ENCODE results near the gene PXDN. TPM values are rescaled to one million over a fixed set of nuclear protein-coding genes. Genes with fewer than 3 reads are reported as not detected.

PXDN gene
- total and polyA plus RNA-seq, 3 experiments from 2014 or later = 0.39 to 3.3 (median 1.00) TPM

- Mint-ChIP-seq H3K4me3 (no peak overlapping the region), H3K27me3 (no peaks in the 10 kb centered on the region), H3K36me3 (no peaks in the 10 kb centered on the region), H3K4me1 (no peaks in the 10 kb centered on the region), H3K9me3 (peaks cover 0 to 5% (median 2%) of the 10 kb centered on the region in 5 donors), H3K27ac (peak overlapping the region in 1 of 8 donors; percentile 72)
- DNase-seq = no peak
- Histone ChIP-seq H3K4me3 (ENCODE audit: low read length) (no peak overlapping the region), H3K27ac (ENCODE audit: low read depth, low read length) (no peak overlapping the region), H3K27me3 (ENCODE audit: insufficient read depth, low read length, poor library complexity, severe bottlenecking) (no peaks in the 10 kb centered on the region), H3K9me3 (ENCODE audit: low read length) (no peaks in the 10 kb centered on the region), H3K36me3 (ENCODE audit: insufficient read depth, low read length) (no peaks in the 10 kb centered on the region), H3K4me1 (ENCODE audit: insufficient read depth, low read length) (no peaks in the 10 kb centered on the region)
- ChIA-PET POLR2A (no interaction called here), CTCF (no interaction called here)
These were observed 94.0 kb downstream of the PXDN start for GRCh38 chr2:1650085-1650872.

GRCh38 chr2:1649103-1650084, 94.9 kb downstream of the PXDN start:
- CTCF ChIA-PET = no interaction called here
- H3K4me3 ChIP-seq (ENCODE audit: low read length) = no peak overlapping the region
- POLR2A ChIA-PET = no interaction called here
- H3K36me3 Mint-ChIP-seq = no peaks in the 10 kb centered on the region
- no peak overlapping the region for H3K27ac ChIP-seq (ENCODE audit: low read depth, low read length)
- H3K4me1 Mint-ChIP-seq = no peaks in the 10 kb centered on the region
- peaks cover 0 to 5% (median 2%) of the 10 kb centered on the region in 5 donors for H3K9me3 Mint-ChIP-seq
- no peak for DNase-seq
- no peak overlapping the region for H3K4me3 Mint-ChIP-seq
- no peaks in the 10 kb centered on the region for H3K27me3 Mint-ChIP-seq
- H3K4me1 ChIP-seq (ENCODE audit: insufficient read depth, low read length) = no peaks in the 10 kb centered on the region
- H3K27me3 ChIP-seq (ENCODE audit: insufficient read depth, low read length, poor library complexity, severe bottlenecking) = no peaks in the 10 kb centered on the region
- no peaks in the 10 kb centered on the region for H3K36me3 ChIP-seq (ENCODE audit: insufficient read depth, low read length)
- no peaks in the 10 kb centered on the region for H3K9me3 ChIP-seq (ENCODE audit: low read length)
- no peak overlapping the region for H3K27ac Mint-ChIP-seq

- no peaks in the 10 kb centered on the region for H3K36me3 Mint-ChIP-seq
- H3K9me3 ChIP-seq (ENCODE audit: low read length) = no peaks in the 10 kb centered on the region
- CTCF ChIA-PET = no interaction called here
- no peaks in the 10 kb centered on the region for H3K27me3 Mint-ChIP-seq
- no peak for DNase-seq
- no peaks in the 10 kb centered on the region for H3K36me3 ChIP-seq (ENCODE audit: insufficient read depth, low read length)
- no peak overlapping the region for H3K4me3 Mint-ChIP-seq
- H3K4me1 Mint-ChIP-seq = no peaks in the 10 kb centered on the region
- H3K27ac Mint-ChIP-seq = no peak overlapping the region
- POLR2A ChIA-PET = no interaction called here
- H3K27me3 ChIP-seq (ENCODE audit: insufficient read depth, low read length, poor library complexity, severe bottlenecking) = no peaks in the 10 kb centered on the region
- peaks cover 0 to 5% (median 2%) of the 10 kb centered on the region in 5 donors for H3K9me3 Mint-ChIP-seq
- H3K27ac ChIP-seq (ENCODE audit: low read depth, low read length) = no peak overlapping the region
- no peaks in the 10 kb centered on the region for H3K4me1 ChIP-seq (ENCODE audit: insufficient read depth, low read length)
- no peak overlapping the region for H3K4me3 ChIP-seq (ENCODE audit: low read length)
These were observed 95.8 kb downstream of the PXDN start for GRCh38 chr2:1648241-1649102.

- Mint-ChIP-seq H3K4me1 (no peaks in the 10 kb centered on the region), H3K9me3 (peaks cover 0 to 5% (median 2%) of the 10 kb centered on the region in 5 donors), H3K27me3 (no peaks in the 10 kb centered on the region), H3K27ac (no peak overlapping the region), H3K36me3 (no peaks in the 10 kb centered on the region), H3K4me3 (no peak overlapping the region)
- ChIA-PET POLR2A (no interaction called here), CTCF (no interaction called here)
- no peaks in the 10 kb centered on the region for H3K36me3 ChIP-seq (ENCODE audit: insufficient read depth, low read length)
- no peaks in the 10 kb centered on the region for H3K9me3 ChIP-seq (ENCODE audit: low read length)
- no peak overlapping the region for H3K4me3 ChIP-seq (ENCODE audit: low read length)
- no peak for DNase-seq
- H3K27ac ChIP-seq (ENCODE audit: low read depth, low read length) = no peak overlapping the region
- H3K4me1 ChIP-seq (ENCODE audit: insufficient read depth, low read length) = no peaks in the 10 kb centered on the region
- H3K27me3 ChIP-seq (ENCODE audit: insufficient read depth, low read length, poor library complexity, severe bottlenecking) = no peaks in the 10 kb centered on the region
These were observed 96.7 kb downstream of the PXDN start for GRCh38 chr2:1647417-1648240.

GRCh38 chr2:1645761-1646476, 98.4 kb downstream of the PXDN start:
- peaks cover 0 to 5% (median 2%) of the 10 kb centered on the region in 5 donors for H3K9me3 Mint-ChIP-seq
- H3K27me3 ChIP-seq (ENCODE audit: insufficient read depth, low read length, poor library complexity, severe bottlenecking) = no peaks in the 10 kb centered on the region
- no peaks in the 10 kb centered on the region for H3K9me3 ChIP-seq (ENCODE audit: low read length)
- ChIA-PET POLR2A (no interaction called here), CTCF (no interaction called here)
- no peaks in the 10 kb centered on the region for H3K36me3 Mint-ChIP-seq
- no peaks in the 10 kb centered on the region for H3K36me3 ChIP-seq (ENCODE audit: insufficient read depth, low read length)
- H3K27me3 Mint-ChIP-seq = no peaks in the 10 kb centered on the region
- H3K4me1 ChIP-seq (ENCODE audit: insufficient read depth, low read length) = no peaks in the 10 kb centered on the region
- no peaks in the 10 kb centered on the region for H3K4me1 Mint-ChIP-seq
- no peak overlapping the region for H3K4me3 ChIP-seq (ENCODE audit: low read length)
- no peak overlapping the region for H3K4me3 Mint-ChIP-seq
- H3K27ac ChIP-seq (ENCODE audit: low read depth, low read length) = no peak overlapping the region
- H3K27ac Mint-ChIP-seq = peak overlapping the region in 1 of 8 donors; percentile 33
- DNase-seq = no peak

GRCh38 chr2:1644427-1644826, 99.9 kb downstream of the PXDN start:
- CTCF ChIA-PET = no interaction called here
- H3K36me3 Mint-ChIP-seq = no peaks in the 10 kb centered on the region
- Histone ChIP-seq H3K9me3 (ENCODE audit: low read length) (no peaks in the 10 kb centered on the region), H3K4me1 (ENCODE audit: insufficient read depth, low read length) (no peaks in the 10 kb centered on the region), H3K36me3 (ENCODE audit: insufficient read depth, low read length) (no peaks in the 10 kb centered on the region), H3K27ac (ENCODE audit: low read depth, low read length) (no peak overlapping the region), H3K4me3 (ENCODE audit: low read length) (no peak overlapping the region), H3K27me3 (ENCODE audit: insufficient read depth, low read length, poor library complexity, severe bottlenecking) (no peaks in the 10 kb centered on the region)
- no peak for DNase-seq
- no peak overlapping the region for H3K4me3 Mint-ChIP-seq
- H3K4me1 Mint-ChIP-seq = no peaks in the 10 kb centered on the region
- H3K27me3 Mint-ChIP-seq = no peaks in the 10 kb centered on the region
- POLR2A ChIA-PET = no interaction called here
- H3K27ac Mint-ChIP-seq = no peak overlapping the region
- no peaks in the 10 kb centered on the region for H3K9me3 Mint-ChIP-seq

- Histone ChIP-seq H3K4me1 (ENCODE audit: insufficient read depth, low read length) (no peaks in the 10 kb centered on the region), H3K4me3 (ENCODE audit: low read length) (no peak overlapping the region), H3K36me3 (ENCODE audit: insufficient read depth, low read length) (no peaks in the 10 kb centered on the region), H3K27me3 (ENCODE audit: insufficient read depth, low read length, poor library complexity, severe bottlenecking) (no peaks in the 10 kb centered on the region), H3K27ac (ENCODE audit: low read depth, low read length) (no peak overlapping the region), H3K9me3 (ENCODE audit: low read length) (no peaks in the 10 kb centered on the region)
- CTCF ChIA-PET = interaction anchor here (0.6 kb wide), 1 partner anchor 177 kb away, joined by 3 read pairs; no protein-coding TSS in a partner anchor
- Mint-ChIP-seq H3K27ac (no peak overlapping the region), H3K27me3 (no peaks in the 10 kb centered on the region), H3K4me1 (no peaks in the 10 kb centered on the region), H3K4me3 (no peak overlapping the region), H3K9me3 (no peaks in the 10 kb centered on the region), H3K36me3 (no peaks in the 10 kb centered on the region)
- DNase-seq = no peak
- POLR2A ChIA-PET = no interaction called here
These were observed 101.2 kb downstream of the PXDN start for GRCh38 chr2:1642993-1643619.

Data from CD8-positive, alpha-beta memory T cell (primary cell).